Esophagus squamous epithelium (tissue), 4 donors: ENCODE measurements around the gene SIL1.

Experiments
- POLR2A ChIP-seq, 4 donors: fragments of 450-650 bp; IDR thresholded peaks; one replicate each; pipeline ENCODE4 v1.6.1; 2017; ENCODE audit warnings: antibody characterized with exemption in 4 of 4, mild to moderate bottlenecking in 4 of 4, moderate library complexity in 3 of 4
- TF ChIP-seq, protein P1 (sequence below), 6 experiments: fragments of 450-650 bp in 4 of 6; fragments of 200-600 bp in 2 of 6; sonication (generic) in 2 of 6; IDR thresholded peaks; one replicate each; pipeline ENCODE4 v1.5.1; 2016 to 2019; ENCODE audit warnings: antibody characterized with exemption in 6 of 6, mild to moderate bottlenecking in 4 of 6, moderate library complexity in 4 of 6

DNA sequence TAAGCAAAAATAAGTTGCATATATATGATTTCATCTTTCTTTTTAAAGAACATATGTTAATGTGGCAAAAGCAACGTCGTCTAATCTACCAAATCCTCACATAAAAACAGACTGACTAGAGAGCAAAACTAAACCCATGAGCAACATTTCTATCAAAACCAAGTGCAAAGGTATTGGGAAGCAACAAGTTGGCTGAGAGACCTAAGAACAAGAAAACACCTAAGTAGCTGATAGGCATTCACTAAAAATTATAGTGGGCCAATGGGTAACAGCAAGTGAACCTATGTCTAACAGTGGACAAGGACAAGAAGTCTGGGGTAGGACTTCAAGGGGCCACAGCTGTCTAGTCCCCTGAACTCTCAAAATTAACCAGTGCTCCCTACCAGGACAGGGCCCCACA lies 130.1 kb downstream of the SIL1 start:
- TF ChIP-seq, protein P1, sequence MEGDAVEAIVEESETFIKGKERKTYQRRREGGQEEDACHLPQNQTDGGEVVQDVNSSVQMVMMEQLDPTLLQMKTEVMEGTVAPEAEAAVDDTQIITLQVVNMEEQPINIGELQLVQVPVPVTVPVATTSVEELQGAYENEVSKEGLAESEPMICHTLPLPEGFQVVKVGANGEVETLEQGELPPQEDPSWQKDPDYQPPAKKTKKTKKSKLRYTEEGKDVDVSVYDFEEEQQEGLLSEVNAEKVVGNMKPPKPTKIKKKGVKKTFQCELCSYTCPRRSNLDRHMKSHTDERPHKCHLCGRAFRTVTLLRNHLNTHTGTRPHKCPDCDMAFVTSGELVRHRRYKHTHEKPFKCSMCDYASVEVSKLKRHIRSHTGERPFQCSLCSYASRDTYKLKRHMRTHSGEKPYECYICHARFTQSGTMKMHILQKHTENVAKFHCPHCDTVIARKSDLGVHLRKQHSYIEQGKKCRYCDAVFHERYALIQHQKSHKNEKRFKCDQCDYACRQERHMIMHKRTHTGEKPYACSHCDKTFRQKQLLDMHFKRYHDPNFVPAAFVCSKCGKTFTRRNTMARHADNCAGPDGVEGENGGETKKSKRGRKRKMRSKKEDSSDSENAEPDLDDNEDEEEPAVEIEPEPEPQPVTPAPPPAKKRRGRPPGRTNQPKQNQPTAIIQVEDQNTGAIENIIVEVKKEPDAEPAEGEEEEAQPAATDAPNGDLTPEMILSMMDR (IDR thresholded peaks at IDR 0.05), result no peak
- no peak for TF ChIP-seq POLR2A (IDR thresholded peaks at IDR 0.05)
